ENCODE measurements around the gene MAPK1.

DNA sequence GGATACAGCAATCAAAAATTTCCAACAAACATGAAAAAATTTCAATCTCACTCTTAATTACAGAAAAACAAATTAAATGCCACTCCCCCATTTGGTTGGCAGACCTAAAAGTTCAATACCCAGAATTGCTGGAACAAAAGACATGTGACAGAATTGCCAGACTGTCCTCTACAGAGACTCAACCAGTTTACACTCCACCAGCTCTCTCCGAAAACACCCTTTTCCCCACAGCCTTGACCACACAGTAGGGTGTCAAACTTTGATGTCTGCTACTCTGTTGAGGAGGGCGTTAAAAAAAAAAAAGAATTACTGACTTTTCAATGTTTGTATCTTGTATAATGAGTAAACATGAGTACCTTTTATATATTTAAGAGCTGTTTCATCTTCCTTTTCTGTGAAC lies 87.2 kb downstream of the MAPK1 start:
- no peak for TF ChIP-seq POLR2A (IDR thresholded peaks at IDR 0.05)
- TF ChIP-seq, protein P1, sequence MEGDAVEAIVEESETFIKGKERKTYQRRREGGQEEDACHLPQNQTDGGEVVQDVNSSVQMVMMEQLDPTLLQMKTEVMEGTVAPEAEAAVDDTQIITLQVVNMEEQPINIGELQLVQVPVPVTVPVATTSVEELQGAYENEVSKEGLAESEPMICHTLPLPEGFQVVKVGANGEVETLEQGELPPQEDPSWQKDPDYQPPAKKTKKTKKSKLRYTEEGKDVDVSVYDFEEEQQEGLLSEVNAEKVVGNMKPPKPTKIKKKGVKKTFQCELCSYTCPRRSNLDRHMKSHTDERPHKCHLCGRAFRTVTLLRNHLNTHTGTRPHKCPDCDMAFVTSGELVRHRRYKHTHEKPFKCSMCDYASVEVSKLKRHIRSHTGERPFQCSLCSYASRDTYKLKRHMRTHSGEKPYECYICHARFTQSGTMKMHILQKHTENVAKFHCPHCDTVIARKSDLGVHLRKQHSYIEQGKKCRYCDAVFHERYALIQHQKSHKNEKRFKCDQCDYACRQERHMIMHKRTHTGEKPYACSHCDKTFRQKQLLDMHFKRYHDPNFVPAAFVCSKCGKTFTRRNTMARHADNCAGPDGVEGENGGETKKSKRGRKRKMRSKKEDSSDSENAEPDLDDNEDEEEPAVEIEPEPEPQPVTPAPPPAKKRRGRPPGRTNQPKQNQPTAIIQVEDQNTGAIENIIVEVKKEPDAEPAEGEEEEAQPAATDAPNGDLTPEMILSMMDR (IDR thresholded peaks at IDR 0.05) = no peak

Measured in suprapubic skin (tissue), 3 donors.